NT2/D1 (cell line): ENCODE measurements around the gene ITGBL1.
"Not testable (repeated sequence)": the region's sequence is repeated elsewhere in the genome, so short reads cannot be mapped to it uniquely, and the experiment has no call there.

ENCODE experiments used
- DNase-seq: peaks from one replicate; pipeline ENCODE4 v3.0.0-alpha.2; 2011; ENCODE audit warnings: low read depth, low spot score
- H3K27me3 ChIP-seq: 2 replicates; pipeline ENCODE4 v1.6.0; 2011; ENCODE audit warnings: mild to moderate bottlenecking; ENCODE audit not compliant: insufficient read length, insufficient read depth
- H3K36me3 ChIP-seq: 2 replicates; pipeline ENCODE4 v1.6.1; 2011; ENCODE audit warnings: mild to moderate bottlenecking, low read length, mixed read lengths; ENCODE audit not compliant: insufficient read depth, insufficient read length
- H3K4me1 ChIP-seq: 2 replicates; pipeline ENCODE4 v1.5.1; 2011; ENCODE audit not compliant: insufficient read depth, insufficient read length
- H3K4me3 ChIP-seq: 2 replicates; pipeline ENCODE4 v1.5.1; 2011; ENCODE audit warnings: low read depth; ENCODE audit not compliant: insufficient read length
- H3K9ac ChIP-seq: 2 replicates; pipeline ENCODE4 v1.6.0; 2011; ENCODE audit warnings: low read depth; ENCODE audit not compliant: insufficient read length
- H3K9me3 ChIP-seq: 2 replicates; pipeline ENCODE4 v1.5.1; 2011; ENCODE audit warnings: mild to moderate bottlenecking, low read length; ENCODE audit not compliant: insufficient read depth
- SUZ12 ChIP-seq: IDR thresholded peaks from 2 replicates; pipeline ENCODE4 v1.6.1; 2011; ENCODE audit not compliant: insufficient read length, insufficient read depth; ENCODE audit errors: extremely low read depth
- YY1 ChIP-seq: IDR thresholded peaks from 2 replicates; pipeline ENCODE4 v1.6.1; 2011; ENCODE audit not compliant: insufficient read length, insufficient read depth
- ZNF274 ChIP-seq: IDR thresholded peaks from 2 replicates; pipeline ENCODE4 v1.6.1; 2011; ENCODE audit warnings: mild to moderate bottlenecking, low read depth, low read length

ITGBL1 gene

GRCh38 chr13:101523154-101524131, 71.0 kb downstream of the ITGBL1 start:
- H3K4me1 ChIP-seq, result no peaks in the 10 kb centered on the region
- no peaks in the 10 kb centered on the region for H3K36me3 ChIP-seq
- H3K27me3 ChIP-seq, result no peaks in the 10 kb centered on the region
- H3K9ac ChIP-seq, result no peak overlapping the region
- H3K4me3 ChIP-seq, result no peak overlapping the region
- H3K9me3 ChIP-seq, result no peaks in the 10 kb centered on the region
- TF ChIP-seq ZNF274 (no peak), SUZ12 (no peak), YY1 (no peak)
- DNase-seq, result no peak

GRCh38 chr13:101527130-101527529, 74.7 kb downstream of the ITGBL1 start:
- H3K9me3 ChIP-seq, result no peaks in the 10 kb centered on the region
- H3K4me1 ChIP-seq, result no peaks in the 10 kb centered on the region
- no peak overlapping the region for H3K9ac ChIP-seq
- H3K27me3 ChIP-seq, result no peaks in the 10 kb centered on the region
- no peak for DNase-seq
- no peaks in the 10 kb centered on the region for H3K36me3 ChIP-seq
- H3K4me3 ChIP-seq, result no peak overlapping the region
- TF ChIP-seq ZNF274, result no peak
- no peak for TF ChIP-seq YY1
- TF ChIP-seq SUZ12, result no peak

- no peaks in the 10 kb centered on the region for H3K4me1 ChIP-seq
- H3K9ac ChIP-seq, result no peak overlapping the region
- no peak for DNase-seq
- no peaks in the 10 kb centered on the region for H3K9me3 ChIP-seq
- no peak overlapping the region for H3K4me3 ChIP-seq
- no peak for TF ChIP-seq SUZ12
- no peak for TF ChIP-seq ZNF274
- no peak for TF ChIP-seq YY1
- no peaks in the 10 kb centered on the region for H3K36me3 ChIP-seq
- no peaks in the 10 kb centered on the region for H3K27me3 ChIP-seq
Measured at GRCh38 chr13:101529422-101529821, 76.9 kb downstream of the ITGBL1 start.

GRCh38 chr13:101530293-101530692, 77.8 kb downstream of the ITGBL1 start:
- Histone ChIP-seq H3K4me3 (no peak overlapping the region), H3K27me3 (no peaks in the 10 kb centered on the region), H3K4me1 (no peaks in the 10 kb centered on the region), H3K9ac (no peak overlapping the region), H3K36me3 (no peaks in the 10 kb centered on the region), H3K9me3 (no peaks in the 10 kb centered on the region)
- DNase-seq, result no peak
- no peak for TF ChIP-seq ZNF274

GRCh38 chr13:101535192-101535746, 82.8 kb downstream of the ITGBL1 start:
- DNase-seq, result no peak
- TF ChIP-seq SUZ12 (no peak), YY1 (no peak), ZNF274 (no peak)
- H3K4me3 ChIP-seq, result no peak overlapping the region

GRCh38 chr13:101536079-101536478, 83.6 kb downstream of the ITGBL1 start:
- Histone ChIP-seq H3K9ac (no peak overlapping the region), H3K4me1 (no peaks in the 10 kb centered on the region), H3K36me3 (no peaks in the 10 kb centered on the region), H3K4me3 (no peak overlapping the region), H3K9me3 (no peaks in the 10 kb centered on the region), H3K27me3 (no peaks in the 10 kb centered on the region)
- no peak for DNase-seq
- TF ChIP-seq YY1 (no peak), SUZ12 (no peak), ZNF274 (no peak)

More at GRCh38 chr13:101535192-101535746, 82.8 kb downstream of the ITGBL1 start:
- Histone ChIP-seq H3K27me3 (no peaks in the 10 kb centered on the region), H3K9me3 (no peaks in the 10 kb centered on the region), H3K4me1 (no peaks in the 10 kb centered on the region), H3K9ac (no peak overlapping the region), H3K36me3 (no peaks in the 10 kb centered on the region)

GRCh38 chr13:101544544-101544943, 92.1 kb downstream of the ITGBL1 start:
- not testable (repeated sequence) for DNase-seq

More at GRCh38 chr13:101544544-101544943, 92.1 kb downstream of the ITGBL1 start:
- H3K27me3 ChIP-seq, H3K36me3 ChIP-seq, H3K9me3 ChIP-seq, H3K4me1 ChIP-seq, H3K9ac ChIP-seq, H3K4me3 ChIP-seq: not testable (repeated sequence)
